HG02884 (cell line): ENCODE results near the gene NAA50.

Source experiments
- ATAC-seq: cut with Tn5 transposase; IDR thresholded peaks from one replicate; pipeline ENCODE4 v1.9.1; 2021; ENCODE audit warnings: mild to moderate bottlenecking, moderate library complexity; ENCODE audit not compliant: unreplicated experiment

NAA50 gene

DNA sequence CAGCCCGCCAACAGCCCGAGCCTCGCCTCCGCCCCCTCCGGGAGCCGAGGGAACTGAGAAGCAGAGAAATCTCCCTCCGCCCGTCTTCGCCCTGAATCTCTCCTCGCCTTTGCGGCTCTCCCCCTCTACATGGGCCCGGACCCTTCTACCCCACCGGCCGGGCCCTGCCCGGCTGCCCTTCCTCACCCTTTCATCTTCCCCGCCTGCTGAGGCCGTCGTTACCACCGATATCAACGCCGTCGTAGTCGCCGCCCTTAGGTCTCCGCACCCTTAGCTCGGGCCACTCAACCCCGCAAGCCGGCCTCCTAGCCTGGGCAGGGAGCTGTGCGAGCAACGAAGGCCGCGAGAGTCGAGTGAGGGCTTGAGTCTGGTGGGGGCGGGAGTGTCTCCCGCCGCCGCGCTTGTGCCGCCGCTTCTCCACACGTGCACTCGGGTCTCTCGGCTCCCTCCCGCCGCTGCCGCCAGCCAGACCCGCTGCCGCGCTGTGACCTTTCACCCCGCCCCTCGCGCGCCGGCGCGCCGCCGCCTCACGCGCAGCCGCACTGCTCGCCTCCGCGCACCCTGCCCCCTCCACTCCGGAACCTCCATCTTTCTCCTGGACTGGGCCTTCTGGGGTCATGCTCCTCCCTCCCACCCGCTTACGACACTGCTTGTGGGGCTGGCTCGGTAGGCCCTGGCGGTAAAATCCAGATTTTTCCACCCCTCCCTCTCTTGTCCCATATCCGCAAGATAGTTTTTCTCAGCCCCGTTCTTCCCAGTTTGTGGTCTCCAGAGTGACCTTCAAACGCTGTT lies at the start of gene NAA50:
Gene NAA50, minus strand, starts transcription at position 494 of the 792 bp plus-strand sequence. Its CDS starts 300 bp downstream, at position 194.
- ATAC-seq = peak; percentile 44

DNA sequence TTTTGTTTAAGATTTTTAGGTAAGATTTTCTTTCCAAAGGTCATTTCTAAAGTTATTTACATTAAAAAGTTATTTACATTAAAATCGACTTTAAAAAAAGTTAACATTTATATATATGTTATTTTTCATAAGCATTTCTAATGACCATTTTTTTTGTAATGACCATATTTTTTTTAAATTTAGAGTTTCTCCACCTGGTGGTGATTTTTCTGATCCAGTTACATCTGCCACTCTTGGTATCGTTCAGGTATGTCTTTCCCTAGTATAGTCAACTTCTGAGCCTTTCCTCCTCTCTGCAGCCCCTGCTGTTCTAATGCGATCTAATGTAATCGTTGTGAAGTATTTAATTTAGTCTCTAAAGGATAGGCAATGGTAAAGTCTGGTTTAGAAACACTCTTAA lies 49.6 kb upstream of the NAA50 start:
- ATAC-seq = no peak

DNA sequence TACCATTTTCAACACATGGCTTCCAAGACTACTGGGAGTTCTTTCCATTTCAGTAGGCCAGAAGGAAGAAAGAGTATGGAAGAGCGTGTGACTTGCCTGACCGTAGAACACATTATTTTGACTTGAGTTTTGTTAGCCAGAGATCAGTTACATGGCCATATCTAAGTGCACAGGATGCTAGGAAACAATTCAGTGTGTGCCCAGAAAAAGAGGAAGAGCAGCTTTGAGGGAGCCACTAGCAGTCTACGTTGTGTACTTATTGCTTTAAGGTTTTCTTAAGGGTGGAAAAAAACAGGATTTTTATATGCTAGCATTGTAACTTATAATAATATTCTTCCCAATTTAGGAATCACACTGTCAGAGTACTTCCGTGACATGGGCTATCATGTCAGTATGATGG lies 48.5 kb upstream of the NAA50 start:
- ATAC-seq = no peak

DNA sequence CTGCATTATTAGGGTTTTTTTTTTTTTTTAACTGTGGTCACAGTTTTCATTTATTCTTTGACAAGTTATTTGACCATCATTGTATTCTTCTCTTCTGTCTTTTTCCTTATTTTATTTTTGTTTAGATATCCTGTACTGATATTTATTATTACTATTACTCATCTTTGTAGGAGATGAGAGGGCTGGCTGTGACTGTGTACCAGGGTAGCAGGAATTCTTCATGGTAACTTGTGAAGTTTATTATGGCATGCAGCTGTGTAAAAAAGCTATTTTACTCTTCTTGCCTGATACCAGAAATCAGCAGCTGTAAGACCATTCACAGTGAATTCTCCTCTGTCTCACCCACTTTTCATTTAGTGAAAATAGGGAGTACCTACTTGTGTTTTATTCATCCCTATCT lies 45.3 kb upstream of the NAA50 start:
- ATAC-seq = no peak

DNA sequence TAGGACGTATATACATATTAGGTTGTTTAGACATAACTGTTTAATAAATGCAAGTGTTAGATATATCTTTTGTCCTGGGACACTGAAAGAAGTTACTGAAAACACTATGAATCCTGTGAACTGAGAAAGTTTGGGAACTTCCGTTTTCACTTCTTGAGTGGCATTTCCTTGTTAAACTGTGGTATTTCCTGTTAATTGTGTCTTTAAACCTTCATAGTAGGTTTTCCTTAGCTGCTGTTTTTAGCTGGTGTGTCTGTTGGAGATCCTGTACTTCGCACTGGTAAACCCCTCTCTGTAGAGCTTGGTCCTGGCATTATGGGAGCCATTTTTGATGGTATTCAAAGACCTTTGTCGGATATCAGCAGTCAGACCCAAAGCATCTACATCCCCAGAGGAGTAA lies 37.9 kb upstream of the NAA50 start:
- ATAC-seq = no peak

DNA sequence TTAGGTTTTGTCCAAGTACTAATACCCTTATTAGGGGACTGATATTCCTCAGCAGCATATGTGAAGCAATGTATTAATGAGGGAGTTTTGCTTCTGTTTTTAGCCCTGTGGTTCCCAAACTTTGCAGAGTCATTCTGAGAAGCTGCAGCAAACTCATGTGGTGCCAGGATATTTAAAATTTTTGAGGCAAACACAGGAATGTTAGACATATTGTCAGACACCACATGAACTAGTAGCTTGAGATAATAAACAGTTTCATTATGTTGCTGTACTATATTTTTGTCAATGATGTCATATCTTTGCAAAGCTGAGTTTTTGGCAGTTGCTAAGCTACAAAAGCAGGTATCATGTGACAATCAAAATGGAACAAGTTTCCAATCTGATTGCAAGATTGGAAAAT lies 37.4 kb upstream of the NAA50 start:
- no peak for ATAC-seq

DNA sequence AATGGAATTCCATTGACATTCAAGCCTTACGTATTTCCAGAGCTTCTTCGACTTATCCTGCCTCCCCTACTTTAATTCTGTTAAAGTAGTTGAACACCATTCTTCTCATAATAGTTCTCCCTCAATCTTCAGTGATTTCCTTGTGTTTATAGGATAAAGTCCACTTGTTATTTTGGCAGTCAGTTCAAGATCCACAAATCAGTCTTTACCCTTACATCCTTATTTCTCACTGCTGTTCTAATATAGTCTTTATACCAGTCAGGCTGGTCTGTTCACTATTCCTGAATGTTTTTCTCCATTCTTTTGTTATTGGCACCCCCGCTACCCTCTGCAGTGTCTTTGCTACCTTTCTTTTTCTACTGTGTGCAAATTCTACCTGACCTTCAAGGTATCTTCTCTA lies 30.5 kb upstream of the NAA50 start:
- no peak for ATAC-seq

DNA sequence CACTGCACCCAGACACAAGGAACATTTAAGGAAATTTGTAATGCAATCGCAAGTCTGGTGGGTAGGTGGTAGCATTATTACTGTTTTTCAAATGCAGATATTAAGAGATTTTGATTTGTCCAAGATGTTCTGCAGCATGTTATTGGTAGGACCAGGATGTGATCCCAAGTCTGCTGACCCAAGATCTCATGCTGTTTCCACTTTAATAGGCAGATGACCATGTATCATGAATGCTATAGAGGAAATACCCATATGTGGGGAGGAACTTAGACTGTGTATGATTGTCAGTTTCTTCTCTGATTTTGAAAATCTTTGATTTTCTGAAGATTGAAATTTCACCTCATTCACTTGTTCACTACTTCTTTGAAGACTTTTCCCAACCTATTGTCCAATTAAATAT lies 29.5 kb upstream of the NAA50 start:
- ATAC-seq = no peak

DNA sequence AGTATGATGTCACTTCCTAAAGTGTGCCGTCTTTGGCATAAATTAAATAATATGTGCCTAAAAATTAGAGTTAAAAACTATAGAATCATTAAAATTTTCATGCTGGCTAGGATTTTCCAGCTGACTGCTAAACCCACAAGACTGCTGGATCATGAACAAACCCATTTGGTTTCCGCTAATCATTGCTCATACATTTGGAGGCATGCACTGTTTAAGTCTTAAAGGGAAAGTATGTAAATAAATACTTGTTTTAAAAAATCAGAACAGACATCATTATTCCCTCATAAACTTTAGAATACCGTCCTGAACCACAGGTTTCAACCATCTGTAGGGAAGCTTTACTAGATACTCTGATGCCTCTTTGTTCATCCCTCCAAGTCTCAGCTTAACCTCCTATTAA lies 27.3 kb upstream of the NAA50 start:
- no peak for ATAC-seq

DNA sequence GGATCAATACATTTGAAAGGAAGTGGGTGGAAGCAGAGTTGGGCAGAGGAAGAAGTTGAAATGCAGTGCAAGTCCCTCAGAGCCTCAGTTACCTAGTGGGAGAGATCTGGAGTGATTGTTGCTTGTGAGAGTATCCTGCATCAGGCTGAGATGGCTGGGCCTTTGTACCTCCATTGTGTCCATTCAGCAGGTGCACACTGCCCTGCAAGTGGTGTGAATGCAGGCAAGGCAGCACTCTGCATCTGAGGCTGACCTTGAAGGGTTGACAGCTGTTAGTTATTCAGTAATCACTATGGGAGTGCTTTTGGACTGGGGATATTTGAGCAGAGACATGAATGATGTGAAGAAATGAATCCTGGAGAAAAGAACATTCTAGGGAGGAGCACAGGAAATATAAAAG lies 25.9 kb upstream of the NAA50 start:
- ATAC-seq = no peak

DNA sequence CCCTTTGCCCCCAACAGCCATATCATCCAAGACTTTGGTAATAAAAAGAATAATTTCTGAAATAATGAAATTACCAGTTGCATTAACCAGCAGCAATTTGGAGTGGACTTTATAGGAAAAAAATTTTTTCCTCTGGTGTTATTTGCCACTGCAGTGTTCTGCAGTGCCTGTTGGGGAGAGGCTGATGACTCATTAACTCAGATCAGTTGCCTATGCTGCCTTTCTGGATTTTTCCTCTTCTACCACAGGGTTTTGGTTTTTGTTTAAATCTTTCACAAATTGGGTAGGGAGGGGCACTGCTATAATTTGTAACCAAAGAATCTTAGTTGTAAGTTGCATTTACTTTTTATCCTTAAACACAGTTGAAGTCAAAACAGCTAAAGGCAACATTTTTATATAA lies 23.5 kb upstream of the NAA50 start:
- no peak for ATAC-seq

DNA sequence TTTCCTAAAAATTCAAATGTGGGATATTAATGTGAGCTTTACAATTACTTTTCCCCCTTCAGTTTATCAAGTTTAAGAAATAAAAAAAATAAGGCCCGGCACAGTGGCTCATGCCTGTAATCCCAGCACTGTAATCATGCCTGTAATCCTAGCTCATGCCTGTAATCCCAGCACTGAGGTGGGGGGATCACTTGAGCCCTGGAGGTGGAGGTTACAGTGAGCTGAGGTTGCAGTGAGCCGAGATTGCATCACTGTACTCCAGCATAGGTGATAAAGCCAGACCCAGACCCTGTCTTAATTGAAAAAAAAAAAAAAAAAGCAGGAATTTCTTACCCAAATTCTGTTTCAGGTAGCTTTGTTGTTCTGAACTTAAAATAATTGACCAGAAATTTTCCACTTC lies 18.6 kb upstream of the NAA50 start:
- no peak for ATAC-seq

DNA sequence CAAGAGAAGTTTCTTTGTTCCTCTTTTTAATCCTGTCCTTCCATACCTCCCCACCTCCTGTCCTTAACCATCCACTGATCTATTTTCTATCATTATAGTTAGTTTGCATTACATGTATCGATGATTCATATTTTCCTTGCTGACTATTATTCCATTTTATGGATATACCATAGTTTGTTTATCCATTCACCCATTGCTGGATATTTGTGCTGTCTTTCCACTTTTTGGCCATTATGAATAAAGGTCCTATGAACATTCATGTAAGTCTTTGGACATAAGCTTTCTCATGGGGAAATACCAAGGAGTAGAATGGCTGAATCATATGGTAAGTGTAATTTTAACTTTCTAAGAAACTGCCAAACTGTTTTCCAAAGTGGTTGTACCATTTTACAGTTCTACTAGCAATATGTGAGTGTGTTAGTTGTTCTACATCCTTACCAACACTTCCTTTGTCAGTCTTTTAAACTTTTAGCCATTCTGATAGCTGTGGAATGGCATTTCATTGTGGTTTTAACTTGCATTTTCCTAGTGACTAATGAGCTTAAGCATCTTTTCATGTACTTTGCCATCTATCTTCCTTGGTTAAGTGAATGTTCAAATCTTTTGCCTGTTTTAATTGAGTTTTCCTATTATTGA lies 12.5 kb upstream of the NAA50 start:
- no peak for ATAC-seq

DNA sequence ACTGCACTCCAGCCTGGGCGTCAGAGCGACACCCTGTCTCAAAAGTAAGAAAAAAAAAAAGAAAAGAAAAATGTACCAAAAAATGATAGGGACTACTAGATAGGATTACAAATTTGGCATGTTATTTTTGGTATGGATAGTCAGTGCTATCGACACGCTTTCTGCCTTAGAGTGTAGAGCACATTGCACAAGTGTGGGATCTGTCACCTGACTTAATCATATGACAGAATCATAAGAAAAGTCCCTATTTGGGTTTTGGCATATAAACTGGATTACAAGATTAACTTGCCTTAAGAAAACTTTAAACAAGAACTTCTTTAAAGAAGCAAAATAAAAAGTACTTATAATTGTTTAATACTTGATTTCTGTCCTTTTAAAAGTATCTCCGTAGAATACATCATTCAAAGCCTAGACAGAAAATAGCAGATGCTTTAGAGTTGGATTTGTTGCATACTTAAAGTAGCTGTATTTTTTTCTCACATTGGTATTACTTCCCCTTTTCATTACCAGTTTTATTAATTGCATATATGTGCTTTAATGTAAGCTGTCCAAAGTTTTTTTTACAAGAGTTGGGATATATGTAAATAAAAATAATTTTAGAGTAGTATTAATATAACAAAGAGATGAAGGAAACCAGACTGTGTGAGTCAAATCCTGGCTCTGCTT lies 8.6 kb upstream of the NAA50 start:
- no peak for ATAC-seq

DNA sequence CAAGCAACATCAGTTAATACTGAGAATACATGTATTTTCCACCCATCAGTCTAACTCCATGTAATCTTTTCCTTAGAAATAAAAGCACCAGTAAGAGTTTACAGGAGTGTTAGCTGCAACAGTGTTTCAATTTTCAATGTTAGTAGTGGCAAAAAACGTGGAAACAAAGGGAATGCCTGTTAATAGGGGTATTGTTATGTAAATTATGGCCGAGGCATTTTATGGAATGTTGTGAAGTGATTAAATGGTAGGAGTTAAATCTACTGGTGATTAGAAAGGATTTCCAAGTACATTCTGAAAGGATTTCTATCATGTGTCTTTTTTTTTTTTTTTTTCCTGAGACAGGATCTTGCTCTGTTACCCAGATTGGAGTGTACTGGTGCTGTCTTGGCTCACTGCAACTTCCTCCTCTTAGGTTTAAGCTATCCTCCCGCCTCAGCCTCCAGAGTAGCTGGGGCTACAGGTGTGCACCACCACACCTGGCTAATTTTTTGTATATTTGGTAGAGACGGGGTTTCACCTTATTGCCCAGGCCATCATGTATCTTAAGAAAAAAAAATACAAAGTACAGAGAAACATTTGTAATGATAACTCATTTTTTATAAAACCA lies 7.4 kb upstream of the NAA50 start:
- no peak for ATAC-seq

DNA sequence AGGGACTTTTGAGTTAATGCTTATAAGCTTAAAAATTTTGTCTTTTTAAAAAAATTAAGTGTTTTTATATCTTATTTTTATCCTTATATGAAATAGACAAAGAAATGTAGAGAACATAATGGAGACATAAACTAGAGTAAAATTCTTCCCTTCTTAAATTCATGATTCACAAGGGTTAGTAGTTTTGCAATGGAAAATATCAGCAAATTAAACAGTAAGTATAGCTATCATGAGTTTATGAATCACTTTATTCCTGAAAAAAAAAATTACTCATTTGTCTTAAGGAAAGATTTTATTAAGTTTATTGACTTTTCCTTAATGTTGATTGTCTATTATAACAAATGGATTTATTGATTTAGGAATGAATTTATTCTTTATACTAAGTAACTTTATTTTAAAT lies 5.1 kb upstream of the NAA50 start:
- ATAC-seq = no peak

DNA sequence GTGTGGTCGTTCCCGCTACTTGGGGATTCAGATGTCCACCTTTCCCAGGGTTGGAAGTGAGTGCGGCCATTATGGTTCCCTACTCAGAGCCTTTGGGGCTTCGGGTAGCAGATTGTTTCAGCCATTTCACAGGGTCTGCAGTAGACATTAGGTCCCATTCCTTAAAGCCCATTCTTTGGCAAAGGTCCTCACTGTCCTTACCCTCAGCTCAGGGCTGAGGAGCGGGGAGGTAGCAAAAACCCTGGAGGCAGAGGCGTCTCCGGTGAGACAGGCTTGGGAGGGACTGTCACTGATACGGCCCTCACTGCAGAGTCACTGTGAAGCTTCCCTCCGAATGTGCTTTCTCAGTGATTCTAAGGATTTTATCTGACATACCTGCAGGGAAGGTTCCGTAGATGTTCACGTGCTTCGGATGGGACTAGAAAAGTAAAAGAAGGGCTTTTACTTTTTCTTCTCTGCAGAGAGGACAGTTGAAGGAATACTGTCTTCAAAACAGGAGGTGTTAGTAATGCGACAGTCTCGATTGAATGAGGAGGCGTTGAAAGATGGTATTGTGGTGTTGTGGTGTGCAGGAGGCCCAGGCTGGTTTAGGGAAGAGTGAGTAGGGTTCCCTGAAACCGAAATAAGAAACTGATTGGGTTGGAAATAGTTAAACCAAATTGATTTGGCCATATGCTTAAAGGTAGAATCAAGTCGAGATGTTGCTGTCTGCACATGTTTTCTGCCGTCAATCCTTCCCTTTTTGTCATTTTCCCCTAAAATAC lies 1.4 kb upstream of the NAA50 start:
- no peak for ATAC-seq

DNA sequence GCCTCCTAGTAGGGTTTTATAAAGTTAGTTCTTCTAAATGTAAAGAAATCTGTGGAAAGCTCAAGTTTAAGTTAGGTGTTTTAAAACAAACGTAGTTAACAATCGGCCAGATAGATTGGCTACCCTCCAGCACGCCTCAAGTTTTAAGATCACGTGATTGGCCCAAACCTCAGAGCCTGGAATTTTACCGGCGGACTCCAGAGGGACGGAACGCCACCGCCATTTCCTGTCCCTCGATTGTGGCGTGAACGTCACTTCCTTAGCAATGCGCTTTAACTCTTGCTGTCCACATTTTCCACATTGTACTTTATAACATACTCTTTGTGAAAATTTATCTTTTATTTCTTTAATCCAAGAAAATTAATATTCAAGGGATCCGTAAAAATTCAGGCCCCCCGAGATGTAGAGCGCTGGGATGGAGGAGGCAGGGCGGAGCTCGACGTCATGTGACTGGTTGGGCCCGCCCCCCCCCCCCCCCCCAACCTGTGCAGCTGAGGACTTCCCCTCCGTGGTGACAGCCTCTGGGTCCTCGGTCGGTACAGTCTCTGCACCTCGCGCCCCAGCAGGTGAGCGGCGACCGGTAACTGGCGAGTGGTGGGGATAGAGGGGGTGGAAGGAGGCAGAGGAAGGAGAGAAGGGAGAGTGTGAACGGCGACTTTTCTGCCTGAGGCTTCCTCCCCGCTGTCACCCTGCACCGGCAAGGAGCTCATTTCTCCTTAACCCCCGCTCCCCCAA lies 666 bp upstream of the NAA50 start, which contains the start of gene ATP6V1A:
Gene ATP6V1A, plus strand, starts transcription at position 488 of the 735 bp plus-strand sequence. CDS start 31,719 bp downstream, outside the sequence.
- peak; percentile 31 for ATAC-seq

DNA sequence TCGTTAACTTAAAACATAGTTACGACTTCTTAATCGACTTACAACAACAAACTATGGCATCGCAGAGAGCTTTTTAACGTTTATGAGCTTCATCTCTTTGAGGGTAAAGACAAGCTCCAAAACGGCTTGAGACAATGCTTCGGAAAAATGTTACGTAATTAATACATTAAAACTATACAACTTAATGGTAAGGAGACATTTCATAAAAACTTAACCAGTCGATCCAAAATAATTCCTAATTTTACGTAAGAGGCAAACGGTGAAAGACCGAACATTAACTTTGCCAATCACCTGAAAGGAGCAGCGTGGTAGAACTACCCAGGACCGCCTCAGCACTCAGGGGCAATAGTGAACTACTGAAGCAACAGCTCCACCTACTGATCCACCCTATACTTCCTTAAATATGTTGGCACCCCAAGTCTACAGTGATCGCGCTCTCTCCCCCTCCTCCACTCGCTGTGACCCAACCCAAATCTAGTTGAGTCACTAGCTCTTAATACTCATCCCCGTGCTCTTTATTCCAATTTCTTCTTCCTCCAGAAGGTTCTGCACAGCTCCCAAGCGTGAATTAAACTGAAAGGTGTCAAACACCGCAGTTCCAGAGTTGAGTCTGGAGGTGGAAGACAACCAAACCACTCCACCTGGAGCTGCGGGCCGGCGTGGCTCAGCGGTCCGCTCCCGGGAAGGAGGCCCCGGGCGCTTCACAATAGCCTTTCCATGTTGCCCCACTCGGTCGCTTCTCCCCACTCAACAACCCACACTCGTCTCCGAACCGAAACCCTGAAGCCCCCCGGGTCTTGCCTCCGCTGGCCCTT lies 901 bp downstream of the NAA50 start:
- peak; percentile 49 for ATAC-seq
